Smooth muscle cell (in vitro differentiated cells): ENCODE results near the gene CLEC2A. TPM values are rescaled to one million over a fixed set of nuclear protein-coding genes. Genes with fewer than 3 reads are reported as not detected.

Source experiments
- DNase-seq: peaks from one replicate; lab custom pipeline; 2025; ENCODE audit not compliant: unreplicated experiment; lab: John Stamatoyannopoulos, UW
- H2AFZ ChIP-seq: fragments of 200-600 bp; sonication (generic); 2 replicates; pipeline ENCODE4 v1.6.0; 2016; ENCODE audit warnings: antibody characterized with exemption, low read depth, mild to moderate bottlenecking
- H3F3A ChIP-seq: fragments of 200-600 bp; sonication (generic); 2 replicates; pipeline ENCODE4 v1.6.0; 2017; ENCODE audit warnings: antibody characterized with exemption, low read depth
- H3K27ac ChIP-seq: fragments of 200-600 bp; sonication (generic); 2 replicates; pipeline ENCODE4 v1.5.1; 2016; ENCODE audit warnings: low read depth, mild to moderate bottlenecking
- H3K27me3 ChIP-seq: fragments of 200-600 bp; sonication (generic); 2 replicates; pipeline ENCODE4 v1.6.1; 2016; ENCODE audit warnings: low read depth, mild to moderate bottlenecking
- H3K36me3 ChIP-seq: fragments of 200-600 bp; sonication (generic); 2 replicates; pipeline ENCODE4 v1.5.1; 2016; ENCODE audit warnings: low read depth
- H3K4me1 ChIP-seq: fragments of 200-600 bp; sonication (generic); 2 replicates; pipeline ENCODE4 v1.5.1; 2016; ENCODE audit warnings: low read depth
- H3K4me2 ChIP-seq: fragments of 200-600 bp; sonication (generic); 2 replicates; pipeline ENCODE4 v1.6.0; 2016; ENCODE audit warnings: mild to moderate bottlenecking
- H3K4me3 ChIP-seq: fragments of 200-600 bp; sonication (generic); 2 replicates; pipeline ENCODE4 v1.5.1; 2016; ENCODE audit warnings: mild to moderate bottlenecking
- H3K79me2 ChIP-seq: fragments of 200-600 bp; sonication (generic); 2 replicates; pipeline ENCODE4 v1.6.0; 2016; ENCODE audit warnings: low read depth, mild to moderate bottlenecking
- H3K9ac ChIP-seq: fragments of 200-600 bp; sonication (generic); 2 replicates; pipeline ENCODE4 v1.6.0; 2016; ENCODE audit warnings: low read depth
- H3K9me3 ChIP-seq: fragments of 200-600 bp; sonication (generic); replicated peaks from 2 replicates; pipeline ENCODE4 v1.5.1; 2016; ENCODE audit warnings: low read depth
- H4K20me1 ChIP-seq: fragments of 200-600 bp; sonication (generic); 2 replicates; pipeline ENCODE4 v1.6.0; 2016; ENCODE audit warnings: low read depth
- WGBS: methylation state at CpG from one replicate; pipeline ENCODE4 v1.1.7; 2016; ENCODE audit warnings: low lambda C conversion rate; 5-methylcytosine and 5-hydroxymethylcytosine counted together
- polyA plus RNA-seq: library from polyadenylated mRNA; unstranded; fragments of >200 nt; fragmentation: Nextera tagmentation; extraction: Ambion mirVana; gene quantifications from 2 replicates; pipeline ENCODE4 v1.2.1, GENCODE V29; 2016
- total RNA-seq: library from RNA; depleted of rRNA; stranded (reverse); fragments of >200 nt; gene quantifications from 2 replicates; pipeline ENCODE4 v1.2.3, GENCODE V29; 2014
- TF ChIP-seq, protein P1 (sequence below): fragments of 200-600 bp; sonication (generic); IDR thresholded peaks from 2 replicates; pipeline ENCODE4 v1.5.1; 2017; ENCODE audit warnings: borderline replicate concordance, mild to moderate bottlenecking, antibody characterized with exemption; ENCODE audit not compliant: insufficient read depth, poor library complexity, severe bottlenecking

Gene CLEC2A
- total and polyA plus RNA-seq, 2 experiments from 2014 or later: 0.67 TPM; not detected in 1

DNA sequence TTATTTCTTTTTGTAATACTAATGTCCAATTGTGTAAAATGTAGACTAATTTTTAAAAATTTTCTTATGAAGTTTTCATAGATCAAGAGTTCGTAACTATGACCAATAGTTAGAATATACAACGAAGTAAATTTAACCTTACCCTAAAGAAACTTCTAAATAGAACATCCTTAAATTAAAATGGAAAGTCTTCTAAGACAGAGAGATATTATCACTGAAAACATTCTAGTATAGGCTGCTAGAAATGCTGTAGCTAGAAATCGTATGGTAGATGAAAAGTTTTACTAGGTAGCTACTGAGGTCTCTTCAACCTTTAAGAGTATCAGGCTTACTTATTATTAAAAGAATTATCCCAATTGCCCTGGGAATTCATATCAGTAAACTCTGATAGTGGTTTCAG, 925 bp downstream of the CLEC2A start:
- TF ChIP-seq, protein P1, sequence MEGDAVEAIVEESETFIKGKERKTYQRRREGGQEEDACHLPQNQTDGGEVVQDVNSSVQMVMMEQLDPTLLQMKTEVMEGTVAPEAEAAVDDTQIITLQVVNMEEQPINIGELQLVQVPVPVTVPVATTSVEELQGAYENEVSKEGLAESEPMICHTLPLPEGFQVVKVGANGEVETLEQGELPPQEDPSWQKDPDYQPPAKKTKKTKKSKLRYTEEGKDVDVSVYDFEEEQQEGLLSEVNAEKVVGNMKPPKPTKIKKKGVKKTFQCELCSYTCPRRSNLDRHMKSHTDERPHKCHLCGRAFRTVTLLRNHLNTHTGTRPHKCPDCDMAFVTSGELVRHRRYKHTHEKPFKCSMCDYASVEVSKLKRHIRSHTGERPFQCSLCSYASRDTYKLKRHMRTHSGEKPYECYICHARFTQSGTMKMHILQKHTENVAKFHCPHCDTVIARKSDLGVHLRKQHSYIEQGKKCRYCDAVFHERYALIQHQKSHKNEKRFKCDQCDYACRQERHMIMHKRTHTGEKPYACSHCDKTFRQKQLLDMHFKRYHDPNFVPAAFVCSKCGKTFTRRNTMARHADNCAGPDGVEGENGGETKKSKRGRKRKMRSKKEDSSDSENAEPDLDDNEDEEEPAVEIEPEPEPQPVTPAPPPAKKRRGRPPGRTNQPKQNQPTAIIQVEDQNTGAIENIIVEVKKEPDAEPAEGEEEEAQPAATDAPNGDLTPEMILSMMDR: no peak
- no peak overlapping the region for H3K4me2 ChIP-seq
- peak overlapping the region; percentile 32 for H2AFZ ChIP-seq
- no peaks in the 10 kb centered on the region for H3K36me3 ChIP-seq
- no peaks in the 10 kb centered on the region for H3K27me3 ChIP-seq
- H3K9ac ChIP-seq: no peak overlapping the region
- H4K20me1 ChIP-seq: no peaks in the 10 kb centered on the region
- H3K79me2 ChIP-seq: no peaks in the 10 kb centered on the region
- no peaks in the 10 kb centered on the region for H3K9me3 ChIP-seq
- DNase-seq: no peak
- H3F3A ChIP-seq: no peaks in the 10 kb centered on the region
- H3K27ac ChIP-seq: no peak overlapping the region
- WGBS: 77% methylated on average over 3 of the region's 3 CpGs
- H3K4me3 ChIP-seq: no peak overlapping the region
- H3K4me1 ChIP-seq: no peaks in the 10 kb centered on the region

DNA sequence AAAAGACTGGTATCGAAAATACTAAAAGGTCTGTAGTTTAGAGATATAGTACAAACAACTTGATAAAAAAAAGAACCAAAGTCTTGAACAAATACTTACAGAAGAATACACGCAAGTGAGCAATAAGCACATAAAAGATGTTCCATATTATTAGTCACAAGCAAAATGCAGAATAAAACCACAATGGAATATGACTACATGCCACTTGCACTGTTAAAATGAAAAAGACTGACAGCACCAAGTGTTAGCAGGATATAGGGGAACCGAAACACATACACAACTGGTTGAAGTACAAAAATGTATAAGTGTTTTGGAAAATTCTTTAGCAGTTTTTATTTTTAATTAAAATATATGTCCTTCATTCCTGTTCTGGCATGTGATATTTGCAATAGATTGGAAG, 3.6 kb downstream of the CLEC2A start:
- H3K9ac ChIP-seq: no peak overlapping the region
- 90% methylated on average over 3 of the region's 3 CpGs for WGBS
- H3K79me2 ChIP-seq: no peaks in the 10 kb centered on the region
- no peaks in the 10 kb centered on the region for H3K9me3 ChIP-seq
- no peak overlapping the region for H3K27ac ChIP-seq
- H3K4me2 ChIP-seq: no peak overlapping the region
- H3K36me3 ChIP-seq: no peaks in the 10 kb centered on the region
- H2AFZ ChIP-seq: no peak overlapping the region
- TF ChIP-seq, protein P1: no peak
- DNase-seq: no peak
- no peak overlapping the region for H3K4me3 ChIP-seq
- no peaks in the 10 kb centered on the region for H3F3A ChIP-seq
- H3K4me1 ChIP-seq: no peaks in the 10 kb centered on the region
- no peaks in the 10 kb centered on the region for H4K20me1 ChIP-seq
- H3K27me3 ChIP-seq: no peaks in the 10 kb centered on the region

DNA sequence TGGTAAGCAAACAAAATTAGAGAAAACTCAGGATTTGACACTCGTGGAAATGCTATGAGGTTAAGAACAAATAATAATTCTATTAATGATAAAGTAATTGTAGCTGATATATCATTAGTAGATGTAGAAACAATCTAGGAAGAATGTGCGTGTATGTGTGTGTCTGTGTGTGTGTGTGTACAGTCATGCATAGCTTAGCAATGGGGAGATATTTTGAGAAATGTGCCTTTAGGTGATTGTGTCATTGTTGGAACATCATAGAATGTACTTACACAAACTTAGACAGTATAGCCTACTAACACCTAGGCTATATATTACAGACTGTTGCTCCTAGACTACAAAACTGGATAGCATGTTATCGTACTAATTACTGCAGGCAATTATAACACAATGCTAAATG, 5.3 kb downstream of the CLEC2A start:
- DNase-seq: no peak
- Histone ChIP-seq H3K79me2 (no peaks in the 10 kb centered on the region), H3K4me1 (no peaks in the 10 kb centered on the region), H3K27me3 (no peaks in the 10 kb centered on the region), H4K20me1 (no peaks in the 10 kb centered on the region), H3K36me3 (no peaks in the 10 kb centered on the region), H3F3A (no peaks in the 10 kb centered on the region), H3K4me2 (no peak overlapping the region), H3K9me3 (no peaks in the 10 kb centered on the region), H3K4me3 (no peak overlapping the region), H2AFZ (no peak overlapping the region), H3K9ac (no peak overlapping the region), H3K27ac (no peak overlapping the region)
- TF ChIP-seq, protein P1: no peak
- 88% methylated on average over 3 of the region's 3 CpGs for WGBS

DNA sequence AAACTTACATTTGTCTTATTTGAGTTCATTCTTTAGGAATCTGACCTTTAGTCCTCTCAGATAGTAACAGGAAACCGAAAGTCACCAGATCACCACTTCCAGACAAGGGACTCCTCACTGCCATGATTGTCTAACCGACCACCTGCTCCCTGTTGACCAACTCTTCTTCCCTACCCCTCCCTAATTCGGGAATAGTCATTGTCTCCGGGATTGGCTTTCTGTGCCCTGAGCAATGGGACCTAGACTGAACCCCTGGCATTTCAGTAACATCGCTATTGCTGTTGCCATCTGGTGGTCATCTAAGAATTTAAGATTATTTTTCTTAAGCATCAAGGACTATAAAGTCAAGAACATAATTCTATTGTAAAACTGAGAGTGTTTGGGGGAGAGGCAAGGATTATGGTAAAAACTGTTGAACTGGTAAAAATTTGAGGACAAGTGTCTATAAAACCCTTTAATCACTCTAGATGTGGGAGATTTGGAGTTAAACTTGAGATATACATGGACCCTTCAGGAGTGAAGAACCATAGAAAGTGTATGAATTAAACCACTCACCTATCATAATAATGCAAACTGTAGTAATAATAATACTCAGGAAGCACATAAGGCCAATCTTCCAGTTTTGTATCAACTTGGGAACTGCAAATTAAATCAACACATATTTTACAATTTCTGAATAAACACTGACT, 6.3 kb downstream of the CLEC2A start:
- H3K9me3 ChIP-seq: no peaks in the 10 kb centered on the region
- no peaks in the 10 kb centered on the region for H3F3A ChIP-seq
- no peak overlapping the region for H3K9ac ChIP-seq
- H2AFZ ChIP-seq: peak overlapping the region; percentile 92
- no peaks in the 10 kb centered on the region for H3K27me3 ChIP-seq
- no peaks in the 10 kb centered on the region for H3K36me3 ChIP-seq
- peak overlapping the region; percentile 84 for H3K4me2 ChIP-seq
- no peaks in the 10 kb centered on the region for H4K20me1 ChIP-seq
- 27% methylated on average over 5 of the region's 5 CpGs for WGBS
- no peak for DNase-seq
- H3K79me2 ChIP-seq: no peaks in the 10 kb centered on the region
- H3K27ac ChIP-seq: no peak overlapping the region
- peak overlapping the region; percentile 38 for H3K4me3 ChIP-seq
- TF ChIP-seq, protein P1: peak; percentile 53
- H3K4me1 ChIP-seq: no peaks in the 10 kb centered on the region
